ENCODE results near the gene GBP2. TPM values are rescaled to one million over a fixed set of nuclear protein-coding genes. Genes with fewer than 3 reads are reported as not detected.
A peak's percentile ranks its signal among the peaks of the same experiment; 100 is the strongest.

The GBP2 gene
- polyA plus RNA-seq, 1 of the 3 experiments (the other 2 are of a cell fraction), result 8.7 TPM

- no peaks in the 10 kb centered on the region for H3K27me3 ChIP-seq (ENCODE audit: insufficient read depth)
- no peaks in the 10 kb centered on the region for H3K9me3 ChIP-seq
- ChIA-PET POLR2A (interaction anchor here (0.6 kb wide), 1 partner anchor 673 kb away, joined by 3 read pairs; no protein-coding TSS in a partner anchor), CTCF (interaction anchor here (0.9 to 2.6 kb wide), 5 partner anchors 26 to 151 kb away, joined by 3 to 10 read pairs (median 3); no protein-coding TSS in a partner anchor)
- no peaks in the 10 kb centered on the region for H3K9me2 ChIP-seq
- no peak overlapping the region for H3K9ac ChIP-seq
- no peaks in the 10 kb centered on the region for H3F3A ChIP-seq (replicated peaks; ENCODE audit: insufficient read depth)
- peaks cover 0 to 3% of the 10 kb centered on the region in 2 experiments; a peak in 1 of 4 replicates for H3K4me1 ChIP-seq (ENCODE audit: control insufficient read depth in 1 of 2, insufficient read depth in 2 of 2, low read depth in 1 of 2, low read length in 1 of 2)
- no peak for DNase-seq
- no peaks in the 10 kb centered on the region for H3K79me2 ChIP-seq (ENCODE audit: insufficient read depth)
- H3K4me2 ChIP-seq, result no peak overlapping the region
- no peak overlapping the region for H2AFZ ChIP-seq (ENCODE audit: low read depth)
- peak; percentile 50 for TF ChIP-seq SMC3 (IDR thresholded peaks at IDR 0.05; ENCODE audit: low read depth, low read length)
- no peak for TF ChIP-seq TAF1 (IDR thresholded peaks at IDR 0.05; ENCODE audit: borderline replicate concordance, low read depth, low read length)
- no peak for TF ChIP-seq USF2 (IDR thresholded peaks at IDR 0.05; ENCODE audit: borderline replicate concordance, low read depth, low read length)
- no peak for TF ChIP-seq EP300 (IDR thresholded peaks at IDR 0.05; ENCODE audit: borderline replicate concordance in 1 of 2, low read depth in 1 of 2, low read length in 1 of 2)
- no peak for TF ChIP-seq FOXJ3 (CRISPR knock-in tag; IDR thresholded peaks at IDR 0.05)
- TF ChIP-seq POLR2AphosphoS5 (IDR thresholded peaks at IDR 0.05; ENCODE audit: low read depth, low read length), result no peak
- peak; percentile 35; the same call in 1 of the 2 replicates for TF ChIP-seq CTCF (IDR thresholded peaks at IDR 0.05)
- no peak for TF ChIP-seq SIN3A (IDR thresholded peaks at IDR 0.05; ENCODE audit: borderline replicate concordance, low read depth, low read length)
- TF ChIP-seq GATA2 (CRISPR knock-in tag; IDR thresholded peaks at IDR 0.05), result no peak
- peak; percentile 48 for TF ChIP-seq RAD21 (IDR thresholded peaks at IDR 0.05; ENCODE audit: low read length)
- no peak for TF ChIP-seq REST (IDR thresholded peaks at IDR 0.05; ENCODE audit: low read depth, low read length)
- TF ChIP-seq ELF1 (IDR thresholded peaks at IDR 0.05), result no peak
- no peaks in the 10 kb centered on the region for H4K20me1 ChIP-seq (ENCODE audit: insufficient read depth)
- 68% methylated on average over 3 of the region's 3 CpGs for WGBS (ENCODE audit: low lambda C conversion rate)
- no peak overlapping the region for H3K27ac ChIP-seq (ENCODE audit: low read depth in 2 of 2, low read length in 1 of 2)
- no peaks in the 10 kb centered on the region for H3K36me3 ChIP-seq (replicated peaks in 1 of 2; ENCODE audit: control insufficient read depth in 1 of 2, insufficient read depth in 2 of 2, low read length in 1 of 2)
- H3K4me3 ChIP-seq (ENCODE audit: low read depth in 2 of 2, low read length in 1 of 2), result no peak overlapping the region
Observed at GRCh38 chr1:89149229-89149628, 23.3 kb upstream of the GBP2 start.

Data from SK-N-SH (cell line).